Caco-2 (cell line): Measurements from ENCODE around the gene ARHGEF16. TPM values are rescaled to one million over a fixed set of nuclear protein-coding genes. Genes with fewer than 3 reads are reported as not detected.

Experiments used
- BruUV-seq: library from RNA; stranded (reverse); fragments of 400-500 nt; replicated peaks from 2 replicates; lab custom pipeline; 2021; lab: Mats Ljungman, UMichigan
- CTCF ChIA-PET: fragments of 300-600 bp; sonication (Branson Sonifier 250); formaldehyde crosslinking; loops from one replicate; lab custom pipeline; 2022; ENCODE audit warnings: antibody characterized with exemption; lab: Charles Lee
- POLR2A ChIA-PET: fragments of 300-600 bp; sonication (Branson Sonifier 250); formaldehyde crosslinking; loops from one replicate; lab custom pipeline; 2022; ENCODE audit warnings: antibody characterized with exemption; lab: Charles Lee
- DNase-seq, 2 experiments: peaks; one replicate each; pipeline versions ENCODE4 v3.0.0 to v3.0.0-alpha.2; 2020 to 2022
- H3K27me3 ChIP-seq: replicated peaks from 2 replicates; pipeline ENCODE4 v1.6.0; 2011; ENCODE audit warnings: low read length; ENCODE audit not compliant: control insufficient read depth, insufficient read depth
- H3K36me3 ChIP-seq: 2 replicates; pipeline ENCODE4 v1.5.1; 2011; ENCODE audit warnings: low read length; ENCODE audit not compliant: control insufficient read depth, insufficient read depth
- H3K4me1 ChIP-seq: fragments of 250-450 bp; sonication (Bioruptor Pico); 2 replicates; pipeline ENCODE4 v1.5.1; 2020; ENCODE audit warnings: mild to moderate bottlenecking
- H3K4me3 ChIP-seq: 2 replicates; pipeline ENCODE4 v1.5.1; 2011; ENCODE audit warnings: low read depth, mild to moderate bottlenecking, control low read depth, low read length
- H3K9me3 ChIP-seq: fragments of 250-450 bp; sonication (Bioruptor Pico); 2 replicates; pipeline ENCODE4 v1.5.1; 2020; ENCODE audit warnings: mild to moderate bottlenecking, moderate library complexity
- H3K27ac Mint-ChIP-seq: one replicate; pipeline ENCODE4 v1.8.0; 2022; ENCODE audit warnings: mixed read lengths; ENCODE audit not compliant: unreplicated experiment
- H3K27me3 Mint-ChIP-seq: one replicate; pipeline ENCODE4 v1.8.0; 2022; ENCODE audit warnings: mixed read lengths; ENCODE audit not compliant: insufficient read depth, unreplicated experiment
- H3K36me3 Mint-ChIP-seq: one replicate; pipeline ENCODE4 v1.8.0; 2022; ENCODE audit warnings: mild to moderate bottlenecking, mixed read lengths; ENCODE audit not compliant: insufficient read depth, unreplicated experiment
- H3K4me1 Mint-ChIP-seq: one replicate; pipeline ENCODE4 v1.8.0; 2022; ENCODE audit warnings: low read depth, mixed read lengths; ENCODE audit not compliant: unreplicated experiment
- H3K4me3 Mint-ChIP-seq: one replicate; pipeline ENCODE4 v1.8.0; 2022; ENCODE audit warnings: mild to moderate bottlenecking, moderate library complexity, mixed read lengths; ENCODE audit not compliant: unreplicated experiment
- H3K9me3 Mint-ChIP-seq: one replicate; pipeline ENCODE4 v1.8.0; 2022; ENCODE audit warnings: mixed read lengths; ENCODE audit not compliant: unreplicated experiment
- intact Hi-C: fragments of 100-400 bp; cut with micrococcal nuclease; formaldehyde crosslinking; loops from one replicate; pipeline ENCODE4 v1.10.0; 2022; ENCODE audit not compliant: unreplicated experiment
- total RNA-seq: library from RNA; stranded (reverse); gene quantifications from 2 replicates; pipeline ENCODE4 v1.2.3, GENCODE V29; 2022
- TF ChIP-seq, protein P1 (sequence below), 2 experiments: fragments of 200-600 bp in 1 of 2; IDR thresholded peaks; 1 replicate in 1 of 2; 2 replicates in 1 of 2; pipeline versions ENCODE4 v1.5.1 to v1.8.0; 2011 to 2022; ENCODE audit warnings: antibody characterized with exemption in 1 of 2, control low read depth in 1 of 2, inconsistent platforms in 1 of 2, low read depth in 1 of 2, low read length in 1 of 2, mild to moderate bottlenecking in 1 of 2, moderate library complexity in 1 of 2; ENCODE audit not compliant: insufficient read depth in 1 of 2, severe bottlenecking in 1 of 2, unreplicated experiment in 1 of 2

The ARHGEF16 gene
- total RNA-seq, 1 experiment from 2014 or later: 40.6 TPM

DNA sequence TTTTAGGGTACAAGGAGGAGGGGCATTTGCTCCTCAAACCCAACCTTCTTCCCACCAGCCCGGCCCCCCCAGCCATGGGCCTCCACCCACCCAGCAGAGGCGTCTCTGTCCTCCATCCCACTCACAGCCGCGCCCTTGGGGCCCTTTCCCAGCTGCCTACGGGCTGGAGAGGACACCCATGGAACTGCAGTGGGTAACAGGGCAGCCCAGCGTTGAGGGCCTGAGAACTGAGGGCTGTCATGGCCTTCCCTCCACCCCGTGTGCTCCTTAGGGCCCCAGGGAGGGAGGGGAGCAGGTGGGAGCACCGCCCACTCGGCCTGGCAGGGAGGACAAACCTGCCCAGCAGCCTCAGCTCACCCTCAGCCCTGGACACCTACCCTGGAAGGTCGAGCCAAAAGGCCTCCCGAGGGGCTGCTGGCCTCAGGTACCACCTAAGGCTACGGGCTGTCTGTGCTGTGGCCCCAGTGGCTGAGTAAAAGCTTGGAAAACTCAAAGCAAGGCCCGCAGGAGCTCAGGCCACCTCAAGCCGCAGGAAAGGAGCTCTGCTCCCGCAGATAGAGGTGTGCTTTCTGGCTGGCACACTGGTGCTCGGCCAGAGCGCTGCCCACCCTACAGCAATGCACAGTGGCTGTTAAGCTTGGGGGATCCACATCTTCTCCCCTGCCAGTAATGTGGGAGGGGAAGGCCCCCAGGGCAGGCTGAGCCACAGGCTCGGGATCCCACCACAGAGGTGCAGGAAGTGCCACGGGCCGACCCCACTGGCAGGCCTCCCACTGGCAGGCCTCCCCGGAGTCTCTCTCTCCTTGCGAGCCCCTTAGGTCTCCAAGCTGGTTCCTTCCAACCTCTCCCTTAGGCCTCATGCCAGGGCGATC, 2.2 kb upstream of the ARHGEF16 start:
- ChIA-PET CTCF (interaction anchor here (0.5 to 2.5 kb wide), 27 partner anchors 8 to 1864 kb away, joined by 3 to 173 read pairs (median 5); no protein-coding TSS in a partner anchor), POLR2A (interaction anchor here (0.9 to 2.5 kb wide), 3 partner anchors 19 to 30 kb away, joined by 3 to 31 read pairs (median 3); no protein-coding TSS in a partner anchor)
- no peak overlapping the region for H3K4me3 ChIP-seq
- peaks cover 11% of the 10 kb centered on the region for H3K9me3 Mint-ChIP-seq
- H3K4me1 Mint-ChIP-seq: peaks cover 3% of the 10 kb centered on the region
- H3K36me3 ChIP-seq: no peaks in the 10 kb centered on the region
- no peaks in the 10 kb centered on the region for H3K9me3 ChIP-seq
- intact Hi-C loops: loop anchor here (2.0 kb wide), 2 partner anchors 33 to 167 kb away; no protein-coding TSS in a partner anchor
- no TSS peak for BruUV-seq
- peaks cover 36% of the 10 kb centered on the region for H3K4me1 ChIP-seq
- TF ChIP-seq, protein P1, sequence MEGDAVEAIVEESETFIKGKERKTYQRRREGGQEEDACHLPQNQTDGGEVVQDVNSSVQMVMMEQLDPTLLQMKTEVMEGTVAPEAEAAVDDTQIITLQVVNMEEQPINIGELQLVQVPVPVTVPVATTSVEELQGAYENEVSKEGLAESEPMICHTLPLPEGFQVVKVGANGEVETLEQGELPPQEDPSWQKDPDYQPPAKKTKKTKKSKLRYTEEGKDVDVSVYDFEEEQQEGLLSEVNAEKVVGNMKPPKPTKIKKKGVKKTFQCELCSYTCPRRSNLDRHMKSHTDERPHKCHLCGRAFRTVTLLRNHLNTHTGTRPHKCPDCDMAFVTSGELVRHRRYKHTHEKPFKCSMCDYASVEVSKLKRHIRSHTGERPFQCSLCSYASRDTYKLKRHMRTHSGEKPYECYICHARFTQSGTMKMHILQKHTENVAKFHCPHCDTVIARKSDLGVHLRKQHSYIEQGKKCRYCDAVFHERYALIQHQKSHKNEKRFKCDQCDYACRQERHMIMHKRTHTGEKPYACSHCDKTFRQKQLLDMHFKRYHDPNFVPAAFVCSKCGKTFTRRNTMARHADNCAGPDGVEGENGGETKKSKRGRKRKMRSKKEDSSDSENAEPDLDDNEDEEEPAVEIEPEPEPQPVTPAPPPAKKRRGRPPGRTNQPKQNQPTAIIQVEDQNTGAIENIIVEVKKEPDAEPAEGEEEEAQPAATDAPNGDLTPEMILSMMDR (IDR thresholded peaks at IDR 0.05; ENCODE audit: insufficient read depth in 1 of 2, low read depth in 1 of 2, low read length in 1 of 2, severe bottlenecking in 1 of 2, unreplicated experiment in 1 of 2): no peak
- DNase-seq: no peak
- H3K27me3 Mint-ChIP-seq: peaks cover 3% of the 10 kb centered on the region
- peaks cover 5% of the 10 kb centered on the region for H3K36me3 Mint-ChIP-seq
- H3K27ac Mint-ChIP-seq: no peak overlapping the region
- no peaks in the 10 kb centered on the region for H3K27me3 ChIP-seq
- H3K4me3 Mint-ChIP-seq: no peak overlapping the region

GRCh38 chr1:3452866-3453175, 1.6 kb upstream of the ARHGEF16 start:
- intact Hi-C loops: loop anchor here (1.0 to 2.0 kb wide), 3 partner anchors 18 to 166 kb away; no protein-coding TSS in a partner anchor
- POLR2A ChIA-PET: interaction anchor here (0.9 to 2.5 kb wide), 3 partner anchors 19 to 29 kb away, joined by 3 to 31 read pairs (median 3); no protein-coding TSS in a partner anchor
- peaks cover 7% of the 10 kb centered on the region for H3K9me3 Mint-ChIP-seq
- Histone ChIP-seq H3K27me3 (no peaks in the 10 kb centered on the region), H3K4me1 (peaks cover 42% of the 10 kb centered on the region), H3K9me3 (no peaks in the 10 kb centered on the region), H3K4me3 (no peak overlapping the region), H3K36me3 (no peaks in the 10 kb centered on the region; the same call in 1 of the 2 replicates)
- CTCF ChIA-PET: interaction anchor here (0.5 to 2.5 kb wide), 29 partner anchors 8 to 1865 kb away, joined by 3 to 173 read pairs (median 4); no protein-coding TSS in a partner anchor
- no peak for DNase-seq
- H3K36me3 Mint-ChIP-seq: peaks cover 5% of the 10 kb centered on the region
- TF ChIP-seq, protein P1 (IDR thresholded peaks at IDR 0.05; ENCODE audit: insufficient read depth in 1 of 2, low read depth in 1 of 2, low read length in 1 of 2, severe bottlenecking in 1 of 2, unreplicated experiment in 1 of 2): no peak
- BruUV-seq: no TSS peak
- peaks cover 6% of the 10 kb centered on the region for H3K4me1 Mint-ChIP-seq
- H3K4me3 Mint-ChIP-seq: no peak overlapping the region
- H3K27me3 Mint-ChIP-seq: peaks cover 3% of the 10 kb centered on the region
- no peak overlapping the region for H3K27ac Mint-ChIP-seq

DNA sequence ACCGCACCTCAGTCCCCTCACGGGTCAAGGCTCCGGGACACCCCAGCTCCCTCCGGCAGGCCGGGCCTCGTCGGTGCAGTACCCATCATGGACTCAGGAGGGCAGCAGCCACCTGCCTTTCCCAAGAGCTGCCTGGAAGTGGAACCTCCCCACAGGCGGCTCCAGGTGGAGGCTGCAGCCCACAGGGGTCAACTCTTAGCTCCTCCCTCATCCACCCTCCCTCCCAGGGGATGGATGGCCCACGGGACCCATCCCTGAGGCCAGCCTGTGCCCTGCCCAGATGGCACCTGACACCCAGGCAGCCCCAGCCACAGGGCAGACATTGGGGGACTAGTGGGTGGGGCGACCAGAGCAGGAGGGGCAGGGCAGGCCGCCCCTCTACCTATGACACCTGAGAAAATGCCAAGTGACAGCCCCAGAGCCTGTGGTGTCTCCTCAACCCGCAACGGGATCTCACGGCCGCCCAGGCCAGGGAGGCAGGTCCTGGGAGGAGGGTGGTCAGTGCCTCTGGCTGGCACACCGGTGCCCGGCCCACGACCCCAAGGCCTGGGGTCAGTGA, 1.2 kb upstream of the ARHGEF16 start:
- Histone ChIP-seq H3K4me3 (no peak overlapping the region), H3K4me1 (peaks cover 47% of the 10 kb centered on the region), H3K36me3 (no peaks in the 10 kb centered on the region; the same call in 1 of the 2 replicates), H3K9me3 (no peaks in the 10 kb centered on the region), H3K27me3 (no peaks in the 10 kb centered on the region)
- TF ChIP-seq, protein P1 (IDR thresholded peaks at IDR 0.05; ENCODE audit: insufficient read depth in 1 of 2, low read depth in 1 of 2, low read length in 1 of 2, severe bottlenecking in 1 of 2, unreplicated experiment in 1 of 2): peak; percentile 88 to 89
- DNase-seq: peak; percentile 84 to 89
- intact Hi-C loops: loop anchor here (1.0 to 2.0 kb wide), 3 partner anchors 18 to 166 kb away; no protein-coding TSS in a partner anchor
- ChIA-PET POLR2A (interaction anchor here (0.9 to 2.5 kb wide), 3 partner anchors 18 to 28 kb away, joined by 3 to 31 read pairs (median 3); no protein-coding TSS in a partner anchor), CTCF (interaction anchor here (0.5 to 2.5 kb wide), 30 partner anchors 9 to 1865 kb away, joined by 3 to 173 read pairs (median 4); no protein-coding TSS in a partner anchor)
- BruUV-seq: no TSS peak
- H3K27me3 Mint-ChIP-seq: no peaks in the 10 kb centered on the region
- H3K27ac Mint-ChIP-seq: no peak overlapping the region
- peaks cover 5% of the 10 kb centered on the region for H3K36me3 Mint-ChIP-seq
- H3K4me1 Mint-ChIP-seq: peaks cover 7% of the 10 kb centered on the region
- H3K4me3 Mint-ChIP-seq: peak overlapping the region; percentile 62
- H3K9me3 Mint-ChIP-seq: peaks cover 2% of the 10 kb centered on the region
